OCI-LY1 (cell line): ENCODE results near the gene OGFOD1.

Experiments
- H2AFZ ChIP-seq: fragments of 200-600 bp; sonication (generic), shearing (Covaris generic); 2 replicates; pipeline ENCODE4 v1.6.0; 2014; ENCODE audit warnings: antibody characterized with exemption, mild to moderate bottlenecking, low read length
- H3F3A ChIP-seq: fragments of 200-600 bp; sonication (generic), shearing (Covaris generic); 2 replicates; pipeline ENCODE4 v1.6.0; 2014; ENCODE audit warnings: mild to moderate bottlenecking, antibody characterized with exemption, low read length, moderate library complexity; ENCODE audit not compliant: insufficient read depth
- H3K27ac ChIP-seq: fragments of 200-600 bp; sonication (generic); 2 replicates; pipeline ENCODE4 v1.5.1; 2014; ENCODE audit warnings: low read length, mixed run types, mild to moderate bottlenecking, low read depth; ENCODE audit not compliant: poor library complexity, severe bottlenecking
- H3K27me3 ChIP-seq: fragments of 200-600 bp; sonication (generic); 2 replicates; pipeline ENCODE4 v1.6.0; 2014; ENCODE audit warnings: antibody characterized with exemption, mild to moderate bottlenecking, low read length, moderate library complexity; ENCODE audit not compliant: insufficient read depth
- H3K36me3 ChIP-seq: fragments of 200-600 bp; sonication (generic); 2 replicates; pipeline ENCODE4 v1.6.1; 2014; ENCODE audit warnings: mild to moderate bottlenecking, antibody characterized with exemption, low read length, moderate library complexity, mixed read lengths; ENCODE audit not compliant: insufficient read depth
- H3K4me1 ChIP-seq: fragments of 200-600 bp; sonication (generic); 2 replicates; pipeline ENCODE4 v1.5.1; 2014; ENCODE audit warnings: mild to moderate bottlenecking, low read length, moderate library complexity; ENCODE audit not compliant: insufficient read depth, severe bottlenecking
- H3K4me2 ChIP-seq: fragments of 200-600 bp; sonication (generic), shearing (Covaris generic); 2 replicates; pipeline ENCODE4 v1.6.1; 2014; ENCODE audit warnings: low read length
- H3K4me3 ChIP-seq: fragments of 200-600 bp; sonication (generic); 2 replicates; pipeline ENCODE4 v1.5.1; 2014; ENCODE audit warnings: low read length, low read depth, mild to moderate bottlenecking, mixed read lengths; ENCODE audit not compliant: poor library complexity, severe bottlenecking
- H3K79me2 ChIP-seq: fragments of 200-600 bp; shearing (Covaris generic); 2 replicates; pipeline ENCODE4 v1.6.1; 2016; ENCODE audit warnings: mixed run types, low read length, mixed read lengths; ENCODE audit not compliant: insufficient read depth
- H3K9ac ChIP-seq: fragments of 200-600 bp; sonication (generic), shearing (Covaris generic); 2 replicates; pipeline ENCODE4 v1.6.1; 2014; ENCODE audit warnings: mild to moderate bottlenecking, low read length, mixed read lengths
- H3K9me2 ChIP-seq: fragments of 200-600 bp; sonication (generic), shearing (Covaris generic); 2 replicates; pipeline ENCODE4 v1.6.1; 2014; ENCODE audit warnings: low read depth, mild to moderate bottlenecking, low read length, mixed read lengths
- H3K9me3 ChIP-seq: fragments of 200-600 bp; shearing (Covaris generic); 2 replicates; pipeline ENCODE4 v1.6.1; 2014; ENCODE audit warnings: low read length, mixed read lengths
- H4K20me1 ChIP-seq: fragments of 200-600 bp; sonication (generic), shearing (Covaris generic); 2 replicates; pipeline ENCODE4 v1.6.0; 2016; ENCODE audit warnings: mild to moderate bottlenecking, low read length; ENCODE audit not compliant: insufficient read depth
- EZH2 ChIP-seq: fragments of 200-600 bp; sonication (generic), shearing (Covaris generic); IDR thresholded peaks from 2 replicates; pipeline ENCODE4 v1.8.0; 2017; ENCODE audit warnings: borderline replicate concordance, mixed run types, mild to moderate bottlenecking, antibody characterized with exemption, low read length, moderate library complexity, mixed read lengths
- TF ChIP-seq, protein P1 (sequence below): fragments of 200-600 bp; sonication (generic), shearing (Covaris generic); IDR thresholded peaks from 2 replicates; pipeline ENCODE4 v1.5.1; 2017; ENCODE audit warnings: mild to moderate bottlenecking, antibody characterized with exemption, low read length, moderate library complexity, mixed read lengths

Gene OGFOD1

DNA sequence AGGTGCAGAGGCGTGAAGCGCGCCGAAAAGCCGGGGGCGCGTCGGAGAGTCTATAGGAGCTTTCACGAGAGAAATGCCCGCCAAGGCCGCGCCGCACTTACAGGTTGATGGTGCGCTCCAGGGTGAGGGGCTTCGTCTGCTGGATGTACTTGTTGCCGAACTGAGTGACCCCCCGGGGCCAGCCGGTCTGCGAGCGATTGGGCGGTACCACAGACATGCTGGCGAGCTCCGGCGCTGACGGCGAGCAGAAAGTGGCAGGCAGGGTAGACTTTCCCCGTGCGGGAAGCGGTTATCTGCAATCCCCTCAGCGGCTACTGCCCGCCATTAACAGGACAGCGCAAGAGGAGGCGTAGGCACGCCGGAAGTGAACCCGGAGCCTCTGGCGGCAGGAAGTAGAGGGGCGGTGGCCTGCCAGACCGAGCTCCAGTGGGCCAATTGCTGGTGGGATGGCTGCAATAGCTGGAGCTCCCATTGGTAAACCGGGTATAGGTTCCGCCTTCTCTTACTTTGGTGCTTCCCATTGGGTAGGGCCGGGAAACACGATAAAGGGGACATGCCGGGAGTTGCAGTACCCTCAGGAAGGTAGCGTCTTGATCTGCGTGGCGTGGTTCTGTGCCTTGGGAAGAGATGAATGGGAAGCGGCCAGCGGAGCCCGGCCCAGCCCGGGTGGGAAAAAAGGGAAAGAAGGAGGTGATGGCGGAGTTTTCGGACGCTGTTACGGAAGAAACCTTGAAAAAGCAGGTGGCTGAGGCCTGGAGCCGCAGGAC, at the start of gene OGFOD1, which contains the start of gene NUDT21:
Gene OGFOD1 (plus strand): TSS at position 569 of the 767 bp plus-strand sequence. CDS start 59 bp downstream, at position 628.
Gene NUDT21 (minus strand): TSS at position 347 of the 767 bp plus-strand sequence. CDS start 130 bp downstream, at position 217.
- Histone ChIP-seq H3K27ac (peak within 1 kb of the TSS; percentile 88), H3K79me2 (peaks cover 69% of the 10 kb centered on the region), H3K36me3 (peaks cover 51% of the 10 kb centered on the region), H3K4me3 (peak within 1 kb of the TSS; percentile 98), H3F3A (no peaks in the 10 kb centered on the region), H3K9me3 (no peaks in the 10 kb centered on the region), H2AFZ (no peak within 1 kb of the TSS), H4K20me1 (no peaks in the 10 kb centered on the region), H3K27me3 (no peaks in the 10 kb centered on the region), H3K4me1 (peaks cover 39% of the 10 kb centered on the region), H3K9ac (peak within 1 kb of the TSS; percentile 98), H3K4me2 (peak within 1 kb of the TSS; percentile 98), H3K9me2 (no peaks in the 10 kb centered on the region)
- no peak for TF ChIP-seq EZH2
- TF ChIP-seq, protein P1, sequence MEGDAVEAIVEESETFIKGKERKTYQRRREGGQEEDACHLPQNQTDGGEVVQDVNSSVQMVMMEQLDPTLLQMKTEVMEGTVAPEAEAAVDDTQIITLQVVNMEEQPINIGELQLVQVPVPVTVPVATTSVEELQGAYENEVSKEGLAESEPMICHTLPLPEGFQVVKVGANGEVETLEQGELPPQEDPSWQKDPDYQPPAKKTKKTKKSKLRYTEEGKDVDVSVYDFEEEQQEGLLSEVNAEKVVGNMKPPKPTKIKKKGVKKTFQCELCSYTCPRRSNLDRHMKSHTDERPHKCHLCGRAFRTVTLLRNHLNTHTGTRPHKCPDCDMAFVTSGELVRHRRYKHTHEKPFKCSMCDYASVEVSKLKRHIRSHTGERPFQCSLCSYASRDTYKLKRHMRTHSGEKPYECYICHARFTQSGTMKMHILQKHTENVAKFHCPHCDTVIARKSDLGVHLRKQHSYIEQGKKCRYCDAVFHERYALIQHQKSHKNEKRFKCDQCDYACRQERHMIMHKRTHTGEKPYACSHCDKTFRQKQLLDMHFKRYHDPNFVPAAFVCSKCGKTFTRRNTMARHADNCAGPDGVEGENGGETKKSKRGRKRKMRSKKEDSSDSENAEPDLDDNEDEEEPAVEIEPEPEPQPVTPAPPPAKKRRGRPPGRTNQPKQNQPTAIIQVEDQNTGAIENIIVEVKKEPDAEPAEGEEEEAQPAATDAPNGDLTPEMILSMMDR: no peak

DNA sequence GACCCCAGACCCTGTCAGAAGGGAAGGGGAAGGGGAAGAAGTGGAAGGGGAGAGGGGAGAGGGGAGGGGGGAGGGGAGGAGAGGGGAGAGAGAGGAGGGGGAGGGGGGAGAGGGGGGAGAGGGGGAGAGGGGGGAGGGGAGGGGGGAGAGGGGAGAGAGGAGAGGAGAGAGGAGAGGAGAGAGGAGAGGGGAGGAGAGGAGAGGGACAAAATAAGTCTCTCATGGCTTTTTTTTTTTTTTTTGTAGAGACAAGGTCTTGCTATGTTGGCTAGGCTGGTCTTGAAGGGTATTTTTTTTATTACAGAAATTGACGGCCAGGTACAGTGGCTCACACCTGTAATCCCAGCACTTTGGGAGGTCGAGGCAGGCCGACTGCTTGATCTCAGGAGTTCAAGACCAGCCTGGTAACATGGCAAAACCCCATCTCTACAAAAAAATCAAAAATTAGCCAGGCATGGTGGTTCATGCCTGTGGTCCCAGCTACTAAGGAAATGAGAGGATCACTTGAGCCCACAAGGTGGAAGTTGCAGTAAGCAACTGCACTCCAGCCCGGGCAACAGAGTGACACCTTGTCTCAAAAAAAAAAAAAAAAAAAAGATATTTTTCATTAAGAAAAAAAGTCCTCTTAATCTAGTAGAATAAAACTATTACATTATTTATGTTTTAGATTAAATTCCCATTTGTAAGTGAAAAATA, 45.2 kb upstream of the OGFOD1 start:
- Histone ChIP-seq H3K79me2 (no peaks in the 10 kb centered on the region), H2AFZ (no peak overlapping the region), H3F3A (no peaks in the 10 kb centered on the region), H4K20me1 (no peaks in the 10 kb centered on the region), H3K9me3 (no peaks in the 10 kb centered on the region), H3K4me1 (no peaks in the 10 kb centered on the region), H3K9ac (no peak overlapping the region), H3K27me3 (no peaks in the 10 kb centered on the region), H3K4me3 (no peak overlapping the region), H3K4me2 (no peak overlapping the region), H3K27ac (no peak overlapping the region), H3K9me2 (no peaks in the 10 kb centered on the region), H3K36me3 (peaks cover 76% of the 10 kb centered on the region)
- TF ChIP-seq EZH2: no peak
- TF ChIP-seq, protein P1: no peak

DNA sequence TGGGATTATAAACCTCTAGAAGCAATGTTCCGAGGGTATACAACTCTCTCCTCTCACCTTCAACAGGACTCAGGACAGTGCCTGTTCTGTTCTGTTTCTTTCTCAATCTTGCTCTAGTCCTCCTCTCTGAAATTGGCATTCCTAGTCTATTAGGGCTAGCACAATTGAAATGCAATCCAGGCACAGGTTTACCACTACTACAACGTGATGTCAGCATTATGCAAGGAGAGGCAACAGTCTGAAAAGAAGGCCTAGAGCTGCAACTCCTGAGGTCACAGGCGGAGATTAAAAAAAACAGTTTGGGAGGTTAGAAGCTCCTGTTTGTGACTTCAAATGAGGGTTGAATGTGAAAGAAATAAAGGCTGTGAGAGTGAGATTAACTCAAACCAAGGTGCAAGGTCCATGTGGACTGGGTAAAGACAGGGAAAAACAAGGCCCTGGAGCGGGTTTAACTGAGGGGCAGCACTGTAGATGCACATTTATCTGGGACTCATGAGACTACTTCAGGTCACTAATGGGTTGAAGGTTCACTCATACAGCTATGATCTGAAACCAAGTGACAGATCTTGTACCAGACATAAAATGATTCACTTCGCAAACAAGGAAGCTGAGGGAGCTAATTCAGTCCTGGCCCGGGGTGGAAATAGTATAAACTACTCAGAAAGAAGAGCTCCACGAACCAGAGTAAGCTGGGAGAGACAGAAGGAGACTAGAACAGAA, 42.8 kb upstream of the OGFOD1 start:
- Histone ChIP-seq H4K20me1 (no peaks in the 10 kb centered on the region), H3K4me2 (no peak overlapping the region), H3K9me3 (no peaks in the 10 kb centered on the region), H3K4me3 (no peak overlapping the region), H3K79me2 (no peaks in the 10 kb centered on the region), H3K27me3 (no peaks in the 10 kb centered on the region), H3K27ac (no peak overlapping the region), H3F3A (no peaks in the 10 kb centered on the region), H2AFZ (no peak overlapping the region), H3K9me2 (no peaks in the 10 kb centered on the region), H3K9ac (no peak overlapping the region), H3K4me1 (no peaks in the 10 kb centered on the region), H3K36me3 (peaks cover 79% of the 10 kb centered on the region)
- TF ChIP-seq, protein P1: no peak
- no peak for TF ChIP-seq EZH2
